ENCODE data around the gene THSD4. TPM values are rescaled to one million over a fixed set of nuclear protein-coding genes. Genes with fewer than 3 reads are reported as not detected.

THSD4 gene
- total RNA-seq, 1 experiment from 2014 or later = 0.29 TPM

- Histone ChIP-seq H3K36me3 (ENCODE audit: control insufficient read depth, insufficient read depth, low read length) (no peaks in the 10 kb centered on the region), H3K4me3 (ENCODE audit: low read depth, low read length) (no peak overlapping the region), H3K4me1 (no peaks in the 10 kb centered on the region), H3K9me3 (no peaks in the 10 kb centered on the region), H3K27me3 (replicated peaks; ENCODE audit: control insufficient read depth, insufficient read depth, low read length) (no peaks in the 10 kb centered on the region)
- Mint-ChIP-seq H3K27ac (ENCODE audit: unreplicated experiment) (no peak overlapping the region), H3K4me1 (ENCODE audit: low read depth, unreplicated experiment) (no peaks in the 10 kb centered on the region), H3K9me3 (ENCODE audit: unreplicated experiment) (no peaks in the 10 kb centered on the region), H3K36me3 (ENCODE audit: insufficient read depth, unreplicated experiment) (no peaks in the 10 kb centered on the region), H3K27me3 (ENCODE audit: insufficient read depth, unreplicated experiment) (peaks cover 4% of the 10 kb centered on the region), H3K4me3 (ENCODE audit: unreplicated experiment) (no peak overlapping the region)
- CTCF ChIA-PET = no interaction called here
- intact Hi-C loops (cut with micrococcal nuclease; ENCODE audit: unreplicated experiment) = no loop called here
- DNase-seq = no peak
- no peak for TF ChIP-seq CTCF (IDR thresholded peaks at IDR 0.05; ENCODE audit: insufficient read depth in 1 of 2, low read depth in 1 of 2, low read length in 1 of 2, severe bottlenecking in 1 of 2, unreplicated experiment in 1 of 2)
- POLR2A ChIA-PET = no interaction called here
- BruUV-seq (replicated peaks) = no TSS peak
Observed at GRCh38 chr15:71152542-71152941, 37.3 kb downstream of the THSD4 start.

- Histone ChIP-seq H3K4me1 (no peaks in the 10 kb centered on the region), H3K36me3 (ENCODE audit: control insufficient read depth, insufficient read depth, low read length) (no peaks in the 10 kb centered on the region), H3K27me3 (replicated peaks; ENCODE audit: control insufficient read depth, insufficient read depth, low read length) (no peaks in the 10 kb centered on the region), H3K4me3 (ENCODE audit: low read depth, low read length) (no peak overlapping the region), H3K9me3 (no peaks in the 10 kb centered on the region)
- no peaks in the 10 kb centered on the region for H3K4me1 Mint-ChIP-seq (ENCODE audit: low read depth, unreplicated experiment)
- H3K9me3 Mint-ChIP-seq (ENCODE audit: unreplicated experiment) = no peaks in the 10 kb centered on the region
- BruUV-seq (replicated peaks) = no TSS peak
- CTCF ChIA-PET = no interaction called here
- H3K4me3 Mint-ChIP-seq (ENCODE audit: unreplicated experiment) = no peak overlapping the region
- POLR2A ChIA-PET = no interaction called here
- TF ChIP-seq CTCF (IDR thresholded peaks at IDR 0.05; ENCODE audit: insufficient read depth in 1 of 2, low read depth in 1 of 2, low read length in 1 of 2, severe bottlenecking in 1 of 2, unreplicated experiment in 1 of 2) = no peak
- no peak for DNase-seq
- intact Hi-C loops (cut with micrococcal nuclease; ENCODE audit: unreplicated experiment) = no loop called here
- H3K27ac Mint-ChIP-seq (ENCODE audit: unreplicated experiment) = no peak overlapping the region
- H3K27me3 Mint-ChIP-seq (ENCODE audit: insufficient read depth, unreplicated experiment) = peaks cover 4% of the 10 kb centered on the region
- no peaks in the 10 kb centered on the region for H3K36me3 Mint-ChIP-seq (ENCODE audit: insufficient read depth, unreplicated experiment)
Observed at GRCh38 chr15:71153823-71154524, 38.7 kb downstream of the THSD4 start.

GRCh38 chr15:71154607-71155200 lies 39.4 kb downstream of the THSD4 start:
- no peak for DNase-seq
- POLR2A ChIA-PET = no interaction called here
- Mint-ChIP-seq H3K9me3 (ENCODE audit: unreplicated experiment) (no peaks in the 10 kb centered on the region), H3K27ac (ENCODE audit: unreplicated experiment) (no peak overlapping the region), H3K36me3 (ENCODE audit: insufficient read depth, unreplicated experiment) (no peaks in the 10 kb centered on the region), H3K4me3 (ENCODE audit: unreplicated experiment) (no peak overlapping the region), H3K27me3 (ENCODE audit: insufficient read depth, unreplicated experiment) (peaks cover 4% of the 10 kb centered on the region), H3K4me1 (ENCODE audit: low read depth, unreplicated experiment) (no peaks in the 10 kb centered on the region)
- no peaks in the 10 kb centered on the region for H3K27me3 ChIP-seq (replicated peaks; ENCODE audit: control insufficient read depth, insufficient read depth, low read length)
- BruUV-seq (replicated peaks) = no TSS peak
- TF ChIP-seq CTCF (IDR thresholded peaks at IDR 0.05; ENCODE audit: insufficient read depth in 1 of 2, low read depth in 1 of 2, low read length in 1 of 2, severe bottlenecking in 1 of 2, unreplicated experiment in 1 of 2) = no peak
- no peaks in the 10 kb centered on the region for H3K36me3 ChIP-seq (ENCODE audit: control insufficient read depth, insufficient read depth, low read length)
- intact Hi-C loops (cut with micrococcal nuclease; ENCODE audit: unreplicated experiment) = no loop called here
- no peaks in the 10 kb centered on the region for H3K4me1 ChIP-seq
- no peak overlapping the region for H3K4me3 ChIP-seq (ENCODE audit: low read depth, low read length)
- CTCF ChIA-PET = no interaction called here
- H3K9me3 ChIP-seq = no peaks in the 10 kb centered on the region
